ENCODE results near the gene ALDH3A2.
"Not testable (repeated sequence)": the region's sequence is repeated elsewhere in the genome, so short reads cannot be mapped to it uniquely, and the experiment has no call there.

Gene ALDH3A2

DNA sequence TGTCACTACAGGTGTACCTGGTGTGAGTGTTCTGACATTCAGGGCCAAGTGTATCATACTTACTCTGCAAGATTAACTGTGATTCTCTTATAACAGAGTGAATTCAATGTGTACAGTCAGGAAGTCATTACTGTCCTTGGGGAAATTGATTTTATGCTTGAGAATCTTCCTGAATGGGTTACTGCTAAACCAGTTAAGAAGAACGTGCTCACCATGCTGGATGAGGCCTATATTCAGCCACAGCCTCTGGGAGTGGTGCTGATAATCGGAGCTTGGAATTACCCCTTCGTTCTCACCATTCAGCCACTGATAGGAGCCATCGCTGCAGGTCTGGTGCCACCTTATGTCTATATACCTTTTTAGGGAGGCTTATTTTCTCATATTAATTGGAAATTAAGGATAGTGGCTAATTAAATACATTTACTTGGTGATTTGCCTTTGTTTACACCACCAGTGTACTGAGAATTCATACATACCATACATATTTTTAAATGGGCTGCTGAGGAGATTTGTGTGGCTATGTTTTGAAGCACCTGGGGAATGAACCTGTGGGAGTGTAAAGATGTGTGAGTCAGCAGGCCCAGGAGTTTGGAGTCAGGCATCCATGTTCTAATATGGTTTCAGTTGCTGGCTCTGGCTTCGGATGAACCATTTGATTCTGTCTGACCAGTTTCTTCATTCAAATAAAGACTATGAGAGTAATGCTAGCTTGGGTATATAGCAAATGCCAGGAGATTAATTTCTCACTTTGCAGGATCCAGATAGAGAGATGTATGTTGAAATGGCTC lies 3.1 kb downstream of the ALDH3A2 start:
- no peak for FAIRE-seq

- no peak for FAIRE-seq
These were observed 4.0 kb downstream of the ALDH3A2 start for GRCh38 chr17:19652595-19652994.

DNA sequence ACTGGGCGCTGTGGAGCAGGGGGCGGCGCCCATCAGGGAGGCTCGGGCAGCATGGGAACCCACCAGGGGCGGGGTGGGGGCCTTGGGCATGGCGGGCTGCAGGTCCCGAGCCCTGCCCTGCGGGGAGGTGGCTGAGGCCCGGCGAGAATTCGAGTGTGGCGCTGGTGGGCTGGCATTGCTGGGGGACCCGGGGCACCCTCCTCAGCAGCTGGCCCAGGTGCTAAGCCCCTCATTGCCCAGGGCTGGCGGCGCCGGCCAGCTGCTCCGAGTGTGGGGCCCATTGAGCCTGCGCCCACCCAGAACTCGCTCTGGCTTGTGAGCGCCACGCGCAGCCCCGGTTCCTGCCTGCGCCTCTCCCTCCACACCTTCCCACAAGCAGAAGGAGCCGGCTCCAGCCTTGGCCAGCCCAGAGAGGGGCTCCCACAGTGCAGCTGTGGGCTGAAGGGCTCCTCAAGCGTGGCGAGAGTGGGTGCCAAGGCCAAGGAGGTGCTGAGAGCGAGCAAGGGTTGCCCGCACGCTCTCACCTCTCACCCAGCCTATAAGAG lies 5.9 kb downstream of the ALDH3A2 start:
- FAIRE-seq, result no peak

DNA sequence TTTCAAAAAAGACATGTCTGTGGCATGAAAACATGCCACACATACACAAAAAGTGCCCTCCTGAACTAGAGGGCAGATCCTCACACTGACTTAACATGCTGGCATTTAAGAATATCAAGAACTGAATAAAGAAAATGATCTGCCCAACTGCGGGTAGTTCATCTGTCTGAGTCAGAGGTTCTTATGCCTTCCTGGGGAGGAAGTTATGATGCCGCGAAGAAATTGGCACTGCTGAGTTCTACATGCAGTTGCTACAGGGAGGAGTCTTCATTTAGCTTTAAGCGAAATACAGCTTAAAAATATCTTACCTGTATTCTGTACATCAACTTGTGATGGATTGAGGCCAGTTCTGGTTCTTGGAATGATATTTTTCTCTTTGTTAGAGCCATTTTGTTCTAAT lies 6.3 kb downstream of the ALDH3A2 start:
- FAIRE-seq, result no peak

DNA sequence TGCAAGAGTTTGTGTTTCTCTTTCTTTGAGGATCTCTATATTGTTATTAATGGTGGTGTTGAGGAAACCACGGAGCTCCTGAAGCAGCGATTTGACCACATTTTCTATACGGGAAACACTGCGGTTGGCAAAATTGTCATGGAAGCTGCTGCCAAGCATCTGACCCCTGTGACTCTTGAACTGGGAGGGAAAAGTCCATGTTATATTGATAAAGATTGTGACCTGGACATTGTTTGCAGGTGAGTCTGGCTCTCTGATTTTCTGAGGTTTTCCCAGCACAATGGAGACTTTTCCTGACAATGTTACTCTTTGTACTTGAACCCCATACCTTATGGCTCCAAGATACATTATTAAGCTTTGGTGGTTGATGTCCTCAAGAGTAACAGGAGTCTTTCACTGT lies 7.8 kb downstream of the ALDH3A2 start:
- FAIRE-seq, result no peak

- FAIRE-seq, result no peak
These were observed 8.5 kb downstream of the ALDH3A2 start for GRCh38 chr17:19656851-19657581.

DNA sequence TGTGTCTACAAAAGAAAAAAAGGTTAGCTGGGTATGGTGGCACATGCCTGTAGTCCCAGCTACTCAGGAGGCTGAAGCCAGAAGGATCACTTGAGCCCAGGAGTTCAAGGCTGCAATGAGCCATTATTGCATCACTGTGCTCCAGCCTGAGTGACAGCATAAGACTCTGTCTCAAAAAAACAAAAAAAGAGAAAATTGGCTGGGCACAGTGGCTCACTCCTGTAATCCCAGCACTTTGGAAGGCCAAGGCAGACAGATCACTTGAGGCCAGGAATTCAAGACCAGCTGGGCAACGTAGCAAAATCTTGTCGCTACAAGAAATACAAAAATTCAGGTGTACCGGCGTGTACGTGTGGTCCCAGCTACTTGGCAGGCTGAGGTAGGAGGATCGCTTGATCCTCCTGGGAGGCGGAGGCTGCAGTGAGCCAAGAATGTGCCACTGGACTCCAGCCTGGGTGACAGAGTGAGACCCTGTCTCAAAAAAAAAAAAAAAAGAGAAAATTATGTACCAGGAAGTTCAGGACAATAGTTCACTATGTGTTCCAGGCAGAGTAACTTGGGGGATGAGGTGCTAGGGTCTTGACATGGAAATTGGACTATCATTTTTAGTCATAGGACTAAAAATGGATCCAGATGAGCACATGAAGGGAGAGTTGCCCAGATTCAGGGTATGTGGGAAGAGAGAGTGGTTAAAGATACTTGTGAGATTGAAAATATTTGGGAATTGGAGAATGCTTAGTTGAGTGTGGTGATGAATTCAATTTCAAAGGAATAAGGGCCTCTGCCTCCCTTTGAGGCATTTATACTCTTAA lies 11.0 kb downstream of the ALDH3A2 start:
- no peak for FAIRE-seq

- no peak for FAIRE-seq
These were observed 11.8 kb downstream of the ALDH3A2 start for GRCh38 chr17:19660219-19660870.

DNA sequence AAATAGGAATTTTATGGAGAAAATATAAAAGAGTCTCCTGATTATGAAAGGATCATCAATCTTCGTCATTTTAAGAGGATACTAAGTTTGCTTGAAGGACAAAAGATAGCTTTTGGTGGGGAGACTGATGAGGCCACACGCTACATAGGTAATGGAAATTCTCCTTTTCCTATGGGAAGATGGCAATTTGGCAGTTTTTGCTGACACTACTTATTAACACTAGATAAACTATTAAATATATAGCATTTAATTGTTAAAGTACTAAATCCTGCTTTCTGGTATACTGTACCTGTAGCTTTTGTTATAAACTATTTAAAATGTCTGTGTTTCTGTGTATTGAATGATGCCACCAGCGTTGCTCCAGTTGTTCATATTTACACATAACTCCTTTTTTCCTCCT lies 12.6 kb downstream of the ALDH3A2 start:
- FAIRE-seq, result no peak

DNA sequence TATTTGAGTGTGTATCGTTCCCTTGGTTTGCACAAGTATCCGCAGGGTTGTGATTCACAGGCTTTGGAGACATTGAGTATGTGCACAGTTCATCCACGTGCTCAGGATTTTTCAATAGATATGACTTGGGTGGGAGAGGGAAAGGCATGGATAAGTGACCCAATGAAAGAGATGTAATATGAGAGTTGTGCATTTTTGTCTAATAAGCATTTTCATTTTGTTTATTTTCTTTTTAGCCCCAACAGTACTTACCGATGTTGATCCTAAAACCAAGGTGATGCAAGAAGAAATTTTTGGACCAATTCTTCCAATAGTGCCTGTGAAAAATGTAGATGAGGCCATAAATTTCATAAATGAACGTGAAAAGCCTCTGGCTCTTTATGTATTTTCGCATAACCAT lies 14.5 kb downstream of the ALDH3A2 start:
- FAIRE-seq, result no peak

DNA sequence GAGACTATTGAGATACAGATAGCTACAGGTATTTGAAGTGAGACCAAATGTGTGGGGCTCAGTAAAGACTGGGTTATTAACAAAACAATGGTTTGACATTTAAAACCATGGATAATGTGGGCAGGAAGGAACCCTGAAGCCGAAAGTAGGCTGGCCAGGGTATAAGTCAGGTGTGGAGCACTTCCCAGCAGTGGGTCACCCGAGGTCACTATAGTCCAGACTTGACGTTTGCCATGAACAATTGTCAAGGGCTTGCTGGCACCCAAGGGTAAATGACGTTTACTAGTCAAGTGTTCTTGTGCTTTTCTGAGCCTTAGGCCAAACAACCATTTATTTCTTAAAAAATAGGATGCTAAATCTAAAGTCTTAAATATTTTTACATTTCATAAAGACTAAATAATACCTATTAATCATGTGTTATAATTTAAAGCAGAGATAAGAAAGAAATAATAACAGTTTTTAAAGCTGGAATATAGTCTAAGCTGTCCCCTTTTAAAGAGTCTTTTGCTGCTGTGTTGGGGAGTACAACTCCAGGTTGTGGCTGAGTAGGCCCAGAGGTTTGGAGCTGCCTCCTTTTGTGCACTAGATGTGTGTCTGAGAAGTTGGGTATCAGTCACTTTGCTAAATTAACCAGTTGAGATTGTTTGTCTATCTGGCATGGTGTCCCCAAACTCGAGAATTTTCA lies 15.7 kb downstream of the ALDH3A2 start:
- FAIRE-seq, result no peak

DNA sequence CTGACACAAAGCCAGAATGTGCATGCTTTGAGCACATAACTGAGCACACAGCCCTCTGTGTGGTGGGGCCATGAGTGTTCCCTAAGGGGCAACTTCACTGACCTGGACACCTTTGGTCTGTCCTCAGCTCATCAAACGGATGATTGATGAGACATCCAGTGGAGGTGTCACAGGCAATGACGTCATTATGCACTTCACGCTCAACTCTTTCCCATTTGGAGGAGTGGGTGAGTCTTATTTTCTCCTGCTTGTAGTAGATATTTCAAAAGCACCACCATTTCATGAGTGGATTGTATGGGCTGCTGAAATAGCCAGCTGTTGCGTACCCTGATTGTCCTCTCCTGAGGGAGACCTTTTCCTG lies 16.2 kb downstream of the ALDH3A2 start:
- FAIRE-seq, result no peak

DNA sequence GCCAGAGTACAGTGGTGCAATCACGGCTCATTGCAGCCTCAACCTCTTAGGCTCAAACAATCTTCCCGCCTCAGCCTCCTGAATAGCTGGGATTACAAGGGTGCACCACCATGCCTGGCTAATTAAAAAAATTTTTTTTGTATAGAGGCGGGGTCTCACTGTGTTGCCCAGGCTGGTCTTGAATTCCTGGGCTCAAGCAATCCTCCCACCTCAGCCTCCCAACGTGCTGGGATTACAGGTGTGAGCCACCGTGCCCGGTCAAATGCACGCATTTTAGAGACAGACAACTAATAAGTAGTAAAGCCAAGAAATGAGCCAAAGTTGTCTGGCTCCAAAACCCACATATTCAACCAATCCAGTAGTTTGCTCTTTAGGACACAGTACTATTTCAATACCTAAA lies 21.1 kb downstream of the ALDH3A2 start:
- not testable (repeated sequence) for FAIRE-seq

DNA sequence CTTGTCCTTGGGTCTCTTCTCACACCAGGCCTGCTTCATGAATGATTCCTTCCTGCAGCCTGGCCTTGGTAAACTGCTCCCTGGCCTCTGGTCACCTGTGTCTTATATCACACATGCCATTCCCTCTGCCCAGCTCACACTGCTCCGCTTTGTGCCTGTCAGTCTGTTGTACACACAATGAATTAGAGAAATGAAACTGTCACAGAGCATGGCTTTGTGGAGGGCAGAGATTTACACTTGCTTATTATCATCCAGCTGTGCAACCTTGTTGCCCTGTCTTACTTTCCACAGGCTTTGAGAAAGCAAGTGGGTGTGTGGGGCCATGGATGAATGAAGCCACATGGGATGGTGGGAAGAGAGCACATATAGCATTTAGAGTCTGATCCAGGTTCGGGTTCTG lies 22.4 kb downstream of the ALDH3A2 start:
- FAIRE-seq, result no peak

DNA sequence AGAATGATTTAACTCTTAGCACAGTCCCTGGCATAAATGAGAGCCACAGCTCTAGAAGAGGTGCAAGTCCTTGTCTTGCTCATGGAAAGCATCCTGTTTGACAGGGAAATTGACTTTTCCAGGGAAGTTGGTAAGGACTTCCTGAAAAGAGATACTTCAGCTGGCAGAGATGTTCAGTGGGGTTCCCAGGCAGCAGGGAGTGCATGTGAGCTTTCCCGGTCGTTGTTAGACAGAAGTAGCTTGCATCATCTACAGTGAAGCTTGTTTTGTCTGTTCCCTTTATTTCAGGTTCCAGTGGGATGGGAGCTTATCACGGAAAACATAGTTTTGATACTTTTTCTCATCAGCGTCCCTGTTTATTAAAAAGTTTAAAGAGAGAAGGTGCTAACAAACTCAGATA lies 22.9 kb downstream of the ALDH3A2 start:
- no peak for FAIRE-seq

- no peak for FAIRE-seq
These were observed 23.6 kb downstream of the ALDH3A2 start for GRCh38 chr17:19672009-19672750.

DNA sequence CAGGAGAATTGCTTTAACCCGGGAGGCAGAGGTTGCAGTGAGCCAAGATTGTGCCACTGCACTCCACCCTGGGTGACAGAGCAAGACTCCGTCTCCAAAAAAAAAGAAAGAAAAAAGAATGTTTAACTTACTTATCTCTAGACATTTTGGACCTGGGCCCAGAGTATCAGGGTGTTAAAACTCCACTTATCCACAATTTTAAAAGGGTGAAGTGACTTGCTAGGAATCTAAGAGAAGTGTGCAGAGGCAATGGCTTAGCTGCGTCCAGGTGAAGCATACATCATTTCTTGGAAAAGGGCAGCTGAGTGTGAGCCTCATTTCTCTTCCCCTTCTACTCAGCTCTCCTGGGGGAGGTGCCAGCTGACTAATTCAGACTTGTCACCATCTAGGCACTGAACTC lies 25.1 kb downstream of the ALDH3A2 start:
- no peak for FAIRE-seq

GRCh38 chr17:19676896-19677295 lies 28.3 kb downstream of the ALDH3A2 start:
- FAIRE-seq, result no peak

DNA sequence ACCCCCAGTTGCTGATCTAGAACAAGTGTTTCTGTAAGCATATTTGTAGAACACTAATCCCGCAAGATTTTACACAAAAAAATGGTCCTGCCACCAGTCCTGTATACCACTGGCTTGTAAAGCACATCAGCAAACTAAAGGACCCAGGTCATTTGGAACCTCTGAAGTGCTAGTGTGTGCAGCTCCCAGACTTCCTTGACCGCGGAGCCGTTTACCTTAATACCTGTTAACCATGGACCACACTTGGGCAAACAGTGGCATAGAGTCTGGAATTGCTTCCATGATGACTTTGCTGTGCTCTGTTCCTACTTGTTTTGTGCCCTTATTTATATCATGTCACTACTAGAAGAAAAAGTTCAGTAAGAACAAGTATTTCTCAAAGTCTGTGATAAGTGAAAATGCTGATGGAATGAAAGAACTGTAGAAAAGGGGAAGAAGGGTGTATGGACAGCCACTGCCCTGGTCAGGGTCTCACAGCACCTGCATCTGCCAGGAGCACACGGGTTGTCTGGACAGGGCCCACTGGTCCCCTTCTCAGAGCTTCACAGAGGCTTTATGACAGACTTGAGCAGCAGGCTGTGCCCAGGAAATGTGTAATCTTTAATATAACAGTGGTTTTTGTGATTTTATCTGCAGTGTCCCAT lies 29.3 kb downstream of the ALDH3A2 start:
- FAIRE-seq, result no peak

GRCh38 chr17:19678581-19679453 lies 30.3 kb downstream of the ALDH3A2 start:
- no peak for FAIRE-seq
